Vagina (tissue), 2 donors: Measurements from ENCODE around the gene CYP46A1.

ENCODE experiments used
- POLR2AphosphoS5 ChIP-seq, 2 donors: sonication (generic); formaldehyde crosslinking; IDR thresholded peaks; one replicate each; pipeline ENCODE4 v1.9.0; 2017; ENCODE audit warnings: antibody characterized with exemption in 2 of 2, mild to moderate bottlenecking in 2 of 2, low read depth in 1 of 2; ENCODE audit not compliant: insufficient read depth in 1 of 2
- TF ChIP-seq, protein P1 (sequence below), 3 experiments: fragments of 450-650 bp in 2 of 3; fragments of 200-600 bp in 1 of 3; sonication (generic) in 1 of 3; IDR thresholded peaks; one replicate each; pipeline ENCODE4 v1.5.1; 2017 to 2019; ENCODE audit warnings: antibody characterized with exemption in 3 of 3, mild to moderate bottlenecking in 2 of 3, moderate library complexity in 2 of 3

GRCh38 chr14:99698642-99699041, 14.5 kb downstream of the CYP46A1 start:
- TF ChIP-seq, protein P1, sequence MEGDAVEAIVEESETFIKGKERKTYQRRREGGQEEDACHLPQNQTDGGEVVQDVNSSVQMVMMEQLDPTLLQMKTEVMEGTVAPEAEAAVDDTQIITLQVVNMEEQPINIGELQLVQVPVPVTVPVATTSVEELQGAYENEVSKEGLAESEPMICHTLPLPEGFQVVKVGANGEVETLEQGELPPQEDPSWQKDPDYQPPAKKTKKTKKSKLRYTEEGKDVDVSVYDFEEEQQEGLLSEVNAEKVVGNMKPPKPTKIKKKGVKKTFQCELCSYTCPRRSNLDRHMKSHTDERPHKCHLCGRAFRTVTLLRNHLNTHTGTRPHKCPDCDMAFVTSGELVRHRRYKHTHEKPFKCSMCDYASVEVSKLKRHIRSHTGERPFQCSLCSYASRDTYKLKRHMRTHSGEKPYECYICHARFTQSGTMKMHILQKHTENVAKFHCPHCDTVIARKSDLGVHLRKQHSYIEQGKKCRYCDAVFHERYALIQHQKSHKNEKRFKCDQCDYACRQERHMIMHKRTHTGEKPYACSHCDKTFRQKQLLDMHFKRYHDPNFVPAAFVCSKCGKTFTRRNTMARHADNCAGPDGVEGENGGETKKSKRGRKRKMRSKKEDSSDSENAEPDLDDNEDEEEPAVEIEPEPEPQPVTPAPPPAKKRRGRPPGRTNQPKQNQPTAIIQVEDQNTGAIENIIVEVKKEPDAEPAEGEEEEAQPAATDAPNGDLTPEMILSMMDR (IDR thresholded peaks at IDR 0.05) = no peak
- TF ChIP-seq POLR2AphosphoS5 (IDR thresholded peaks at IDR 0.05; ENCODE audit: insufficient read depth in 1 of 2, low read depth in 1 of 2) = no peak
